Measurements from ENCODE around the gene MGMT. TPM values are rescaled to one million over a fixed set of nuclear protein-coding genes. Genes with fewer than 3 reads are reported as not detected.

The MGMT gene
- total RNA-seq, 1 experiment from 2014 or later, result 11.5 TPM

- RAD21 ChIA-PET (ENCODE audit: low non-redundant PET in 1 of 2, low total read pairs in 2 of 2, uncharacterized antibody in 2 of 2, unreplicated experiment in 2 of 2), result no interaction called here
- POLR2A ChIA-PET, result no interaction called here
- CTCF ChIA-PET, result no interaction called here
Measured at GRCh38 chr10:129604333-129605032, 137.4 kb downstream of the MGMT start.

GRCh38 chr10:129605266-129605985 lies 138.4 kb downstream of the MGMT start:
- no peaks in the 10 kb centered on the region for H3K79me2 ChIP-seq (ENCODE audit: insufficient read depth, low read length)
- POLR2A ChIA-PET, result no interaction called here
- no peak for TF ChIP-seq ELF1 (IDR thresholded peaks at IDR 0.05; ENCODE audit: borderline replicate concordance, low read depth)
- no peak for TF ChIP-seq ZBTB33 (IDR thresholded peaks at IDR 0.05; ENCODE audit: extremely low read depth, insufficient replicate concordance, low read length)
- no peak for TF ChIP-seq EZH2 (IDR thresholded peaks at IDR 0.05)
- no peak for TF ChIP-seq RAD21 (IDR thresholded peaks at IDR 0.05; ENCODE audit: low read depth)
- TF ChIP-seq ZNF274 (IDR thresholded peaks at IDR 0.05; ENCODE audit: low read depth, low read length), result no peak
- no peak for TF ChIP-seq SP1 (IDR thresholded peaks at IDR 0.05; ENCODE audit: low read depth)
- no peak for TF ChIP-seq POLR2AphosphoS5 (IDR thresholded peaks at IDR 0.05; ENCODE audit: low read depth, low read length)
- TF ChIP-seq YY1 (IDR thresholded peaks at IDR 0.05; ENCODE audit: extremely low read depth, insufficient replicate concordance, low read depth, low read length), result no peak
- TF ChIP-seq MAX (IDR thresholded peaks at IDR 0.05), result no peak

More at GRCh38 chr10:129604333-129605032, 137.4 kb downstream of the MGMT start:
- BruUV-seq (replicated peaks), result no TSS peak
- no peaks in the 10 kb centered on the region for H3K36me3 ChIP-seq (ENCODE audit: control insufficient read depth in 1 of 2, insufficient read depth in 2 of 2, low read length in 2 of 2)
- H3K9me3 ChIP-seq (ENCODE audit: control insufficient read depth in 1 of 2, insufficient read depth in 1 of 2, low read depth in 1 of 2, low read length in 2 of 2), result no peaks in the 10 kb centered on the region
- no peak for DNase-seq (ENCODE audit: low read depth, low spot score)
- intact Hi-C loops (cut with micrococcal nuclease), result no loop called here
- no peak for TF ChIP-seq MAX (IDR thresholded peaks at IDR 0.05)
- TF ChIP-seq ATF3 (IDR thresholded peaks at IDR 0.05), result no peak
- TF ChIP-seq TCF7L2 (IDR thresholded peaks at IDR 0.05; ENCODE audit: borderline replicate concordance, extremely low read depth, insufficient read depth, insufficient read length), result no peak
- no peak for TF ChIP-seq EZH2 (IDR thresholded peaks at IDR 0.05)
- TF ChIP-seq SP1 (IDR thresholded peaks at IDR 0.05; ENCODE audit: low read depth), result no peak
- no peak for TF ChIP-seq YY1 (IDR thresholded peaks at IDR 0.05; ENCODE audit: extremely low read depth, insufficient replicate concordance, low read depth, low read length)
- TF ChIP-seq EZH2phosphoT487 (IDR thresholded peaks at IDR 0.05; ENCODE audit: borderline replicate concordance), result no peak
- no peak for TF ChIP-seq SIN3A (IDR thresholded peaks at IDR 0.05; ENCODE audit: low read depth)
- TF ChIP-seq ZFX (IDR thresholded peaks at IDR 0.05), result no peak
- no peak for ATAC-seq
- no peaks in the 10 kb centered on the region for H3K9me2 ChIP-seq (ENCODE audit: insufficient read depth)
- no peak overlapping the region for H3K4me3 ChIP-seq (replicated peaks in 1 of 2; ENCODE audit: low read depth in 1 of 2, low read length in 2 of 2)
- H4K20me1 ChIP-seq (ENCODE audit: insufficient read depth), result no peaks in the 10 kb centered on the region
- H3K79me2 ChIP-seq (ENCODE audit: insufficient read depth, low read length), result no peaks in the 10 kb centered on the region
- H3K9ac ChIP-seq (ENCODE audit: low read length), result no peak overlapping the region
- no peak overlapping the region for H3K27ac ChIP-seq (ENCODE audit: low read depth, low read length)
- no peak overlapping the region for H2AFZ ChIP-seq (ENCODE audit: low read depth, low read length, poor library complexity, severe bottlenecking)
- H3K4me1 ChIP-seq (ENCODE audit: control insufficient read depth in 1 of 2, insufficient read depth in 2 of 2, low read length in 2 of 2), result no peaks in the 10 kb centered on the region
- H3K4me2 ChIP-seq (ENCODE audit: low read length), result no peak overlapping the region
- no peaks in the 10 kb centered on the region for H3K27me3 ChIP-seq (ENCODE audit: insufficient read depth, low read length)

More at GRCh38 chr10:129605266-129605985, 138.4 kb downstream of the MGMT start:
- intact Hi-C loops (cut with micrococcal nuclease), result no loop called here
- ChIA-PET CTCF (no interaction called here), RAD21 (ENCODE audit: low non-redundant PET in 1 of 2, low total read pairs in 2 of 2, uncharacterized antibody in 2 of 2, unreplicated experiment in 2 of 2) (no interaction called here)
- H3K27ac ChIP-seq (ENCODE audit: low read depth, low read length), result no peak overlapping the region
- H3K9ac ChIP-seq (ENCODE audit: low read length), result no peak overlapping the region
- no peaks in the 10 kb centered on the region for H3K36me3 ChIP-seq (ENCODE audit: control insufficient read depth in 1 of 2, insufficient read depth in 2 of 2, low read length in 2 of 2)
- no peak overlapping the region for H2AFZ ChIP-seq (ENCODE audit: low read depth, low read length, poor library complexity, severe bottlenecking)
- no peaks in the 10 kb centered on the region for H3K9me3 ChIP-seq (ENCODE audit: control insufficient read depth in 1 of 2, insufficient read depth in 1 of 2, low read depth in 1 of 2, low read length in 2 of 2)
- no peak overlapping the region for H3K4me3 ChIP-seq (replicated peaks in 1 of 2; ENCODE audit: low read depth in 1 of 2, low read length in 2 of 2)
- DNase-seq (ENCODE audit: low read depth, low spot score) (no peak), ATAC-seq (no peak)
- no peaks in the 10 kb centered on the region for H3K4me1 ChIP-seq (ENCODE audit: control insufficient read depth in 1 of 2, insufficient read depth in 2 of 2, low read length in 2 of 2)
- H3K4me2 ChIP-seq (ENCODE audit: low read length), result no peak overlapping the region
- no peaks in the 10 kb centered on the region for H4K20me1 ChIP-seq (ENCODE audit: insufficient read depth)
- BruUV-seq (replicated peaks), result no TSS peak
- no peaks in the 10 kb centered on the region for H3K9me2 ChIP-seq (ENCODE audit: insufficient read depth)
- H3K27me3 ChIP-seq (ENCODE audit: insufficient read depth, low read length), result no peaks in the 10 kb centered on the region
